NCI-H345 treated with DMSO at 0.1 percent for 48 hours (cell line): Measurements from ENCODE around the gene ERBB4.

Experiments
- DNase-seq: peaks from one replicate; lab custom pipeline; 2025; ENCODE audit not compliant: unreplicated experiment; lab: John Stamatoyannopoulos, UW

Gene ERBB4

GRCh38 chr2:211837706-211838105 is 700.9 kb downstream of the ERBB4 start:
- DNase-seq = no peak

- DNase-seq = peak; percentile 36
Observed at GRCh38 chr2:211837206-211837605, 701.4 kb downstream of the ERBB4 start.

GRCh38 chr2:211836409-211836808 is 702.2 kb downstream of the ERBB4 start:
- DNase-seq = peak; percentile 75

GRCh38 chr2:211835695-211836094 is 702.9 kb downstream of the ERBB4 start:
- DNase-seq = no peak

GRCh38 chr2:211833582-211834279 is 704.9 kb downstream of the ERBB4 start:
- no peak for DNase-seq

GRCh38 chr2:211829725-211830124 is 708.9 kb downstream of the ERBB4 start:
- DNase-seq = no peak

- no peak for DNase-seq
Observed at GRCh38 chr2:211823886-211824479, 714.6 kb downstream of the ERBB4 start.

GRCh38 chr2:211822686-211823335 is 715.8 kb downstream of the ERBB4 start:
- DNase-seq = no peak

- DNase-seq = peak; percentile 19
Observed at GRCh38 chr2:211816754-211817153, 721.8 kb downstream of the ERBB4 start.

- no peak for DNase-seq
Observed at GRCh38 chr2:211812587-211812986, 726.0 kb downstream of the ERBB4 start.

GRCh38 chr2:211802666-211803065 is 735.9 kb downstream of the ERBB4 start:
- no peak for DNase-seq

- DNase-seq = no peak
Observed at GRCh38 chr2:211800001-211800400, 738.6 kb downstream of the ERBB4 start.

GRCh38 chr2:211798868-211799267 is 739.7 kb downstream of the ERBB4 start:
- DNase-seq = no peak

GRCh38 chr2:211793690-211794089 is 744.9 kb downstream of the ERBB4 start:
- no peak for DNase-seq

GRCh38 chr2:211789982-211790381 is 748.6 kb downstream of the ERBB4 start:
- no peak for DNase-seq

- peak; percentile 11 for DNase-seq
Observed at GRCh38 chr2:211766689-211767088, 771.9 kb downstream of the ERBB4 start.

- DNase-seq = no peak
Observed at GRCh38 chr2:211762479-211762878, 776.1 kb downstream of the ERBB4 start.

GRCh38 chr2:211760103-211760502 is 778.5 kb downstream of the ERBB4 start:
- DNase-seq = no peak

- no peak for DNase-seq
Observed at GRCh38 chr2:211756266-211756665, 782.3 kb downstream of the ERBB4 start.

- DNase-seq = no peak
Observed at GRCh38 chr2:211755187-211755586, 783.4 kb downstream of the ERBB4 start.

- no peak for DNase-seq
Observed at GRCh38 chr2:211751848-211752247, 786.8 kb downstream of the ERBB4 start.

GRCh38 chr2:211748339-211748738 is 790.3 kb downstream of the ERBB4 start:
- no peak for DNase-seq
